Spleen (tissue), 11 donors: Measurements from ENCODE around the gene TMEM108. TPM values are rescaled to one million over a fixed set of nuclear protein-coding genes. Genes with fewer than 3 reads are reported as not detected.

Experiments used
- DNase-seq: peaks from one replicate; pipeline ENCODE4 v3.0.0-alpha.2; 2020
- H3K27ac ChIP-seq, 8 donors: fragments of 200-600 bp; sonication (generic) in 7 of 8; 1 replicate in 4 of 8; 2 replicates in 4 of 8; pipeline versions ENCODE4 v1.5.0 to v1.8.0; 2016 to 2021; ENCODE audit warnings: inconsistent platforms in 4 of 8, mild to moderate bottlenecking in 4 of 8, moderate library complexity in 1 of 8
- H3K27me3 ChIP-seq, 7 donors: fragments of 200-600 bp; sonication (generic) in 6 of 7; replicated peaks in 1 of 7; 1 replicate in 4 of 7; 2 replicates in 3 of 7; pipeline versions ENCODE4 v1.5.0 to v1.8.0; 2016 to 2021; ENCODE audit warnings: inconsistent platforms in 3 of 7, mild to moderate bottlenecking in 1 of 7
- H3K36me3 ChIP-seq, 6 donors: fragments of 200-600 bp; sonication (generic) in 5 of 6; 1 replicate in 4 of 6; 2 replicates in 2 of 6; pipeline versions ENCODE4 v1.5.0 to v1.8.0; 2016 to 2021; ENCODE audit warnings: inconsistent platforms in 2 of 6
- H3K4me1 ChIP-seq, 6 donors: fragments of 200-600 bp; sonication (generic) in 5 of 6; 1 replicate in 3 of 6; 2 replicates in 3 of 6; pipeline versions ENCODE4 v1.5.0 to v1.8.0; 2016 to 2021; ENCODE audit warnings: inconsistent platforms in 3 of 6
- H3K4me3 ChIP-seq, 8 donors: fragments of 200-600 bp; sonication (generic) in 7 of 8; 1 replicate in 4 of 8; 2 replicates in 4 of 8; pipeline versions ENCODE4 v1.5.0 to v1.8.0; 2016 to 2021; ENCODE audit warnings: inconsistent platforms in 4 of 8, mild to moderate bottlenecking in 4 of 8, moderate library complexity in 2 of 8
- H3K9me3 ChIP-seq, 8 donors: fragments of 200-600 bp; sonication (generic) in 7 of 8; 1 replicate in 4 of 8; 2 replicates in 4 of 8; pipeline versions ENCODE4 v1.5.0 to v1.8.0; 2016 to 2021; ENCODE audit warnings: inconsistent platforms in 4 of 8
- POLR2A ChIP-seq, 3 donors: fragments of 450-650 bp; IDR thresholded peaks; one replicate each; pipeline ENCODE4 v1.5.1; 2017; ENCODE audit warnings: antibody characterized with exemption in 3 of 3, mild to moderate bottlenecking in 1 of 3
- POLR2AphosphoS5 ChIP-seq, 3 donors: sonication (generic); formaldehyde crosslinking; IDR thresholded peaks; one replicate each; pipeline ENCODE4 v1.5.1; 2017; ENCODE audit warnings: antibody characterized with exemption in 3 of 3
- WGBS, 5 donors: extraction: QIAGEN DNeasy Blood & Tissue Kit in 3 of 5; methylation state at CpG; one replicate each; pipeline versions ENCODE4 v1.1.5 to v1.1.7; 2013 to 2018; 5-methylcytosine and 5-hydroxymethylcytosine counted together
- intact Hi-C: fragments of 100-400 bp; cut with DNase I; formaldehyde crosslinking; loops from one replicate; pipeline ENCODE4 v1.15.0; 2023; ENCODE audit warnings: low total_unique reads
- polyA plus RNA-seq, 3 donors: library from polyadenylated mRNA; stranded (reverse); fragments of 200-250 nt; gene quantifications; one replicate each; pipeline ENCODE4 v1.2.1, GENCODE V29; 2013
- total RNA-seq, 7 donors: library from RNA; depleted of rRNA in 3 of 7; stranded (reverse); fragments of >200 nt in 3 of 7; fragmentation: NEBNext Ultra II Directional in 4 of 7; extraction: Animal tissue kit (Norgen Biotek cat#: 25700) in 4 of 7; gene quantifications; one replicate each; pipeline versions ENCODE4 v1.1.0 to v1.2.1, GENCODE V29; 2016 to 2021
- TF ChIP-seq, protein P1 (sequence below), 11 experiments: fragments of 200-600 bp in 7 of 11; fragments of 450-650 bp in 4 of 11; sonication (generic) in 4 of 11; IDR thresholded peaks in 8 of 11; conservative IDR thresholded peaks in 3 of 11; 1 replicate in 7 of 11; 2 replicates in 4 of 11; pipeline versions ENCODE4 v1.4.0 to v1.8.0; 2016 to 2021; ENCODE audit warnings: antibody characterized with exemption in 11 of 11, inconsistent platforms in 4 of 11, mild to moderate bottlenecking in 1 of 11
- donor health status: healthy with polysubstance abuse.
- donor health status: DM: no; HTN: no; CAD: no; lungs with moderate emphysema.
- donor health status: DM: no; HTN: no; CAD: no.
- donor health status: Bipolar disorder and iron deficiency.
- donor health status: healthy.
- donor health status: DM: no; HTN: no; CAD: no.
- donor health status: DM: yes; HTN: yes; CAD: no.

The TMEM108 gene
- total and polyA plus RNA-seq, 10 donors, result 0.20 to 4.0 (median 1.1) TPM

DNA sequence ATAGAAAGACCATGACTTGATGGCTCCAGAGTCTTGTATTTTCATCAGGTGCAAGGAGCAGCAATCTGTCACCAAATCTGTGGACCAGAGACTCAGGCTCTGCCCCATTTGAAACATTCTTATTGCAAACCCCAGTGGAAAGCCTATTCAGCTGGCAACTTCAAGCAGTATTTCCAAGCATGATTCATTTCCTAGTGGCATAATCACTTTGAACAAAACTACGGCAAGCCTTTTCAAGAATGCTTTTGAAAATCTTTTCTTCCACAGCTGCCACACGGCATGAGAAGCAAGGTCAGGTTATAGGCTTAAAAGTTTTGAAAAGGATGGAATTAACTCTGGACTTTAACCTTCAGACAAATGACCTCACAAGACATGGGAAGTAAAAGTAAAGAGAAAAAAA is 239.6 kb downstream of the TMEM108 start:
- Histone ChIP-seq H3K36me3 (no peaks in the 10 kb centered on the region), H3K4me3 (no peak overlapping the region), H3K27ac (no peak overlapping the region), H3K4me1 (no peaks in the 10 kb centered on the region), H3K27me3 (no peaks in the 10 kb centered on the region), H3K9me3 (no peaks in the 10 kb centered on the region)
- 61 to 82% (median 70%) methylated on average over 2 of the region's 2 CpGs for WGBS, 5 donors
- TF ChIP-seq POLR2A (IDR thresholded peaks at IDR 0.05), result no peak
- TF ChIP-seq, protein P1, sequence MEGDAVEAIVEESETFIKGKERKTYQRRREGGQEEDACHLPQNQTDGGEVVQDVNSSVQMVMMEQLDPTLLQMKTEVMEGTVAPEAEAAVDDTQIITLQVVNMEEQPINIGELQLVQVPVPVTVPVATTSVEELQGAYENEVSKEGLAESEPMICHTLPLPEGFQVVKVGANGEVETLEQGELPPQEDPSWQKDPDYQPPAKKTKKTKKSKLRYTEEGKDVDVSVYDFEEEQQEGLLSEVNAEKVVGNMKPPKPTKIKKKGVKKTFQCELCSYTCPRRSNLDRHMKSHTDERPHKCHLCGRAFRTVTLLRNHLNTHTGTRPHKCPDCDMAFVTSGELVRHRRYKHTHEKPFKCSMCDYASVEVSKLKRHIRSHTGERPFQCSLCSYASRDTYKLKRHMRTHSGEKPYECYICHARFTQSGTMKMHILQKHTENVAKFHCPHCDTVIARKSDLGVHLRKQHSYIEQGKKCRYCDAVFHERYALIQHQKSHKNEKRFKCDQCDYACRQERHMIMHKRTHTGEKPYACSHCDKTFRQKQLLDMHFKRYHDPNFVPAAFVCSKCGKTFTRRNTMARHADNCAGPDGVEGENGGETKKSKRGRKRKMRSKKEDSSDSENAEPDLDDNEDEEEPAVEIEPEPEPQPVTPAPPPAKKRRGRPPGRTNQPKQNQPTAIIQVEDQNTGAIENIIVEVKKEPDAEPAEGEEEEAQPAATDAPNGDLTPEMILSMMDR (IDR thresholded peaks at IDR 0.05 in 8 of 11, conservative IDR thresholded peaks at IDR 0.05 in 3 of 11), result no peak
- TF ChIP-seq POLR2AphosphoS5 (IDR thresholded peaks at IDR 0.05), result no peak
- intact Hi-C loops, result no loop called here
- DNase-seq, result no peak

DNA sequence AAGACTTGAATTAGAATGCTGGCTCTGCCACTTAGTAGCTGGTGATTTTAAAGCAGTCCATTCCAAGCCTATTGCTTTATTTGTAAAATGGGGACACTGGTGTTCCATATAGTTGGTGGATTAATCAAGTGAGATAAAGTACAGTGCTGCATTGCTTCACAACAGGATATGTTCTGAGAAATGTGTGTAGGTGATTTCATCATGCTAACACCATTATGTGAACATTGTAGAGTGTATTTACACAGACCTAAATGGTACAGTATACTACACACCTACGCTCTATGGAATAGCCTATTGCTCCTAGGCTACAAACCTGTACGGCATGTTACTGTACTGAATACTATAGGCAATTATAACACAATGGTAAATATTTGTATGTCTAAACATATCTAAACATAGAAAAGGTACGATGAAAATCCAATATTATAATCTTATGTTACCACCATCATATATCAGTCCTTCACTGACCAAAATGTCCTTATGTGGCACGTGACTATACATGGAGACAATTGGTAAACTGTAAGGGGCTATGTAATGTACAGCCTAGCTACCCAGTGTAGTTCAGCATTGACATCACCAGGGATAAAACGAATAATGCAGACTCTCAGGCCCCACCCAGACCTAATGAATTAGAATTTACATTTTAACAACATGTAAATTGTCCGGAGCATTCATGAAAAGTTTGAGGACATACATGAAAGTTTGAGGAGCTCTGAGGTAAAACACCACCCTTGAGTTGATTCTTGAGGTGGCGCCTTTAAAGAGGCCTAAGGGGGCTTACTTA is 240.3 kb downstream of the TMEM108 start:
- H3K4me1 ChIP-seq, result no peaks in the 10 kb centered on the region
- no peak for DNase-seq
- no peaks in the 10 kb centered on the region for H3K27me3 ChIP-seq
- intact Hi-C loops, result no loop called here
- WGBS, 5 donors, result 86 to 96% (median 93%) methylated on average over 7 of the region's 7 CpGs
- no peak overlapping the region for H3K4me3 ChIP-seq
- no peaks in the 10 kb centered on the region for H3K36me3 ChIP-seq
- TF ChIP-seq, protein P1 (IDR thresholded peaks at IDR 0.05 in 8 of 11, conservative IDR thresholded peaks at IDR 0.05 in 3 of 11), result no peak
- TF ChIP-seq POLR2A (IDR thresholded peaks at IDR 0.05), result no peak
- no peak for TF ChIP-seq POLR2AphosphoS5 (IDR thresholded peaks at IDR 0.05)
- H3K9me3 ChIP-seq, result no peaks in the 10 kb centered on the region
- H3K27ac ChIP-seq, result no peak overlapping the region

DNA sequence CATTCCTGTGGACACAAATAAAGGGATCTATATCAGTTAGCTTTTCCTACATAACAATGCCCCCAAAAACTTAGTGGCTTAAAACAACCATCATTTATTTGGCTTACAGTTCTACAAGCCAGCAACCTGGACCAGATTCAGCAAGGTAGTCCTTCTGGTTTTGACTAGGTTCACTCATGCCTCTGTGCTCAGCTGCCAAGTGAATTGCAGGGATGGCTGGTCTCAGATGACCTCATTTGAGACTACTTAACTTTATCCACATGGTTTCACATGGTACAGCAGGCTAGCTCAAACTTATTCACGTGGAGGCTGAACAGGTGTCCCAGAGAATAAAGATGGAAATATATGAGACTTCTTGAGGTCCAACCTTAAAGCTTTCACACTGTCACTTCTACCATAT is 242.4 kb downstream of the TMEM108 start:
- H3K4me3 ChIP-seq, result no peak overlapping the region
- no peak overlapping the region for H3K27ac ChIP-seq
- 65 to 74% (median 71%) methylated on average over 1 of the region's 1 CpG for WGBS, 5 donors
- TF ChIP-seq POLR2A (IDR thresholded peaks at IDR 0.05) (no peak), POLR2AphosphoS5 (IDR thresholded peaks at IDR 0.05) (no peak)
- TF ChIP-seq, protein P1 (IDR thresholded peaks at IDR 0.05 in 8 of 11, conservative IDR thresholded peaks at IDR 0.05 in 3 of 11), result no peak
- H3K4me1 ChIP-seq, result no peaks in the 10 kb centered on the region
- H3K36me3 ChIP-seq, result no peaks in the 10 kb centered on the region
- intact Hi-C loops, result no loop called here
- no peaks in the 10 kb centered on the region for H3K27me3 ChIP-seq
- no peak for DNase-seq
- no peaks in the 10 kb centered on the region for H3K9me3 ChIP-seq

DNA sequence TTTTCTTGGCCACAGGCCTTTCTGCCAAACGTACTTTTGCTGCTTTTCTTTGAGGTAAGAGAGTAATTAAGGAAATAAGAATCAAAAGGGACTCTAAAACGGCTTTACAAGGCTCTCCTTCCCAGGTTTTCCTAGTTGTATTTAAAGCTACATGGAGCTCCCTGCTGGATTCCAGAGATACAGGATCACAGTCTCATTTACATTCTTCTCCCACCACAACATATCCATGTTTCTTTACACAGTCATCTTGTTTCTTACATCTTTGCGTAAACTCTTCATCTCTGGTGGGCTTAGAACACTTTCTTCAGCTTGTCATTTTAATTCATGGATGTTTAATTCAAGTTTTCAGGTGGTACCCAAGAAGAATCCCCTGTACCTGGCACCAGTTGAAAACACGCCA is 244.0 kb downstream of the TMEM108 start:
- TF ChIP-seq POLR2AphosphoS5 (IDR thresholded peaks at IDR 0.05) (no peak), POLR2A (IDR thresholded peaks at IDR 0.05) (no peak)
- TF ChIP-seq, protein P1 (IDR thresholded peaks at IDR 0.05 in 8 of 11, conservative IDR thresholded peaks at IDR 0.05 in 3 of 11), result no peak
- H3K27me3 ChIP-seq, result no peaks in the 10 kb centered on the region
- H3K27ac ChIP-seq, result no peak overlapping the region
- no peaks in the 10 kb centered on the region for H3K4me1 ChIP-seq
- H3K9me3 ChIP-seq, result no peaks in the 10 kb centered on the region
- intact Hi-C loops, result no loop called here
- 69 to 87% (median 86%) methylated on average over 4 of the region's 4 CpGs for WGBS, 5 donors
- no peak overlapping the region for H3K4me3 ChIP-seq
- no peak for DNase-seq
- H3K36me3 ChIP-seq, result no peaks in the 10 kb centered on the region
